GM21529 (cell line): ENCODE data around the gene PCSK7.
"Not testable (repeated sequence)": the region's sequence is repeated elsewhere in the genome, so short reads cannot be mapped to it uniquely, and the experiment has no call there.

ENCODE experiments used
- ATAC-seq: cut with Tn5 transposase; IDR thresholded peaks from one replicate; pipeline ENCODE4 v1.9.1; 2021; ENCODE audit not compliant: unreplicated experiment

PCSK7 gene

GRCh38 chr11:117231842-117232091 lies at the start of gene PCSK7:
Gene PCSK7 (minus strand): TSS chr11:117232073. CDS start chr11:117229844, 2,229 bp downstream.
- ATAC-seq = no peak

GRCh38 chr11:117281159-117281558 lies 49.3 kb upstream of the PCSK7 start:
- ATAC-seq = no peak

- no peak for ATAC-seq
These were observed 48.0 kb upstream of the PCSK7 start for GRCh38 chr11:117279711-117280376.

- no peak for ATAC-seq
These were observed 46.5 kb upstream of the PCSK7 start for GRCh38 chr11:117278347-117278746.

- ATAC-seq = no peak
These were observed 41.8 kb upstream of the PCSK7 start for GRCh38 chr11:117273550-117274289.

- not testable (repeated sequence) for ATAC-seq
These were observed 40.3 kb upstream of the PCSK7 start for GRCh38 chr11:117272175-117272574.

GRCh38 chr11:117271208-117271607 lies 39.3 kb upstream of the PCSK7 start:
- no peak for ATAC-seq

- ATAC-seq = no peak
These were observed 38.0 kb upstream of the PCSK7 start for GRCh38 chr11:117269856-117270255.

GRCh38 chr11:117265745-117266144 lies 33.9 kb upstream of the PCSK7 start:
- no peak for ATAC-seq

- ATAC-seq = not testable (repeated sequence)
These were observed 32.9 kb upstream of the PCSK7 start for GRCh38 chr11:117264624-117265323.

GRCh38 chr11:117259417-117259816 lies 27.5 kb upstream of the PCSK7 start:
- ATAC-seq = no peak

GRCh38 chr11:117258576-117258975 lies 26.7 kb upstream of the PCSK7 start:
- ATAC-seq = no peak

GRCh38 chr11:117256573-117256972 lies 24.7 kb upstream of the PCSK7 start:
- no peak for ATAC-seq

GRCh38 chr11:117255966-117256365 lies 24.1 kb upstream of the PCSK7 start:
- ATAC-seq = no peak

GRCh38 chr11:117251506-117251905 lies 19.6 kb upstream of the PCSK7 start:
- ATAC-seq = no peak

- no peak for ATAC-seq
These were observed 17.7 kb upstream of the PCSK7 start for GRCh38 chr11:117249571-117249970.

- ATAC-seq = no peak
These were observed 16.5 kb upstream of the PCSK7 start for GRCh38 chr11:117248341-117248740.

GRCh38 chr11:117239295-117239694 lies 7.4 kb upstream of the PCSK7 start:
- no peak for ATAC-seq

- ATAC-seq = no peak
These were observed 6.3 kb upstream of the PCSK7 start for GRCh38 chr11:117238221-117238620.

- ATAC-seq = no peak
These were observed 1.1 kb upstream of the PCSK7 start for GRCh38 chr11:117232911-117233409.

GRCh38 chr11:117232092-117232878 lies 412 bp upstream of the PCSK7 start, which contains the start of gene RNF214:
Gene RNF214 (plus strand): TSS chr11:117232671. CDS start chr11:117234273, 1,602 bp downstream.
- peak; percentile 66 for ATAC-seq
